Hematopoietic multipotent progenitor cell treated with erythropoietin and hydrocortisone succinate and interleukin-3 and kit ligand, for 17 days (in vitro differentiated cells): ENCODE results near the gene TAP2.
"Not testable (repeated sequence)": the region's sequence is repeated elsewhere in the genome, so short reads cannot be mapped to it uniquely, and the experiment has no call there.

ENCODE experiments used
- DNase-seq: peaks from one replicate; pipeline ENCODE4 v3.0.0-alpha.2; 2015; ENCODE audit warnings: low spot score

Gene TAP2

DNA sequence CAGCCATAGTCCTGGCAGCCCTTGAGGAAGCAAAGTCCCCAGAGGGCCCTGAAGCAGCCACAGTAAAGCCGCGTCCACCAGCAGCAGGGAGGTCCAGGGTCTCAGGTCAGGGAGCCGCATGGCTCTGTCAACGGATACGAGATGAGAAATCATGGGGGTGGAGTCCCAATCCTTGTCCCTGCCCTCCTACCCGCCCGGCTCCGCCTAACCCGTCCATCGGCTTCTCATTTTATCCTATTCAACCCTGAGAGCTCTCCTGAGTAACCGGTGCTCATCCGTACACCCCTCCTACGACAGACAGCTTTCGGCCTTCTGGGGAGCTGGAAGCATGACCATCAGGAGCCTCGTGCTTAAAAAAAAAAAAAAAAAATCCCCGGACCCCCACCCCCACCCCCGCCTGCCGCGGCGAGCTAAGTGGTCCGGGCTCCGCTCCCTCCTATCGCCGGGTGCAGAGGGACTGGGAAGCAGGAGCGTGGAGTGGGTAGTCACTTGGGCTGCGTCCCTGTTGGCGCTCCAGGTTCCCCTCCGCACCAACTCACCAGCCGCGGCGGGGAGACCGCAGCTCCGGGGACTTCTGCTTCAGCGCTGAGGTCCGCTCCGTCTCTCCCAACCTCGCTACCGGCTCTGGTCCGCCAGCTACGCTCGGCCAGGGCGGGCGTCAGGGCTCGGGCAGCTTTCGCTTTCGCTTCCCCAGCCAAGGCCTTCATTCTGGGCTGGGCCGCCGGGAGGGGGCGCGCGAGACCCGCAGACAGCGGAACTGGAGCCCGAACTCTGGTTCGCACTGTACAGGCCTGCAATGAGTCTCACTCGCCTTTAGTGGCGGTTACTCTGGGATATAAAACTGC, at the start of gene TAP2:
TSS of gene TAP2 (minus strand) at position 626 of the 845 bp plus-strand sequence. CDS start at position 120, 506 bp downstream.
- DNase-seq = peak; percentile 94

DNA sequence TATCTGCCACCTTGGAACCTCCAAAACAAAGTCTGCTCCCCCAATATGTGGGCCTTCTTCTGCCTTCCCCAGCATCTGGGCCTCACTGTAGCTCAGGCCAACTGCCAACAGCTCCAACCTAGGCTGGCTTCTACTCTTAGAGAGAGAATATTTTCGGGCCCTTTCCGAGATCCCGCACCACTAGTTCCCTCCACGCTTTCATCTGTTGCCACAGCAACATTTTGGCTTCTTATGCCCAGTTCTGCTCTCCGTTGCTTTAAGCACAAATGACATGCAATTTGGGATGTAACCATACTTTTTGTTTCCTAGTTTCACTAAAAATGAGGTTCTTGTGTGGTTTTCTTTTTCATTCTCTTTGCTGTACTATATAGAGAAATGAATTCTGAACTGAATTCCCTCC, 49.1 kb upstream of the TAP2 start:
- no peak for DNase-seq

DNA sequence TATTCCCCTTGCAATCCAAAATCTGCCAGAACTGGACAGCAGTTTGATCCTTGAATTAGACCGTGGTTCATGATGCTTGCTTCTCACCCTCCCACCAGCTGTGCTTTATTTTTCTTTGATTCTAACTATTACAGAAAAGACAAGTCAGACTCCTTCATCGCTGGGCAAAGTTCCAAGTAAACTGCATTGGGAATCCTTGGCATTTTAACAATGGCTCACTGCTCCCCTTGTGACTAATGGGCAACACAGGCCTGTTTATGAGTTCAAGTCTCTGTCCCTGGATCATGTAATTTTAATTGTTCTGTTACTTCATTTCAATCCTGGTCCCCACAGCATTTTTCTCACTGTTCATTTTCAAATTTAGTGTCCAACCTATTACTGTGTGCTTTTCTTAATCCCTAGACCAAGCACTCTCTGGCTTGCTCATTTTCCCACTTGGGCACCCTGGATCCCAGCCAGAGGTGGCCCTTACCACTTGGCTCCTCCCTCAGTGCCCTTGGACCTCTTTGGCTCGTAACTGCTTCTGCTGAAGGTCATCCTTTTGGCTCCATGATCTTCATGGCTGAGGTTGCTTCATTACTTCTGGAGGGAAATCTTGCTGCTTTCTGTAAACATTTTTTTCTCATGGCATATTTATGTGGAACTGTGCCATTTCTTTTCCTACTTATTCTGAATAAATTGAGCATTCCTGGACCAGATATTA, 48.3 kb upstream of the TAP2 start:
- no peak for DNase-seq

DNA sequence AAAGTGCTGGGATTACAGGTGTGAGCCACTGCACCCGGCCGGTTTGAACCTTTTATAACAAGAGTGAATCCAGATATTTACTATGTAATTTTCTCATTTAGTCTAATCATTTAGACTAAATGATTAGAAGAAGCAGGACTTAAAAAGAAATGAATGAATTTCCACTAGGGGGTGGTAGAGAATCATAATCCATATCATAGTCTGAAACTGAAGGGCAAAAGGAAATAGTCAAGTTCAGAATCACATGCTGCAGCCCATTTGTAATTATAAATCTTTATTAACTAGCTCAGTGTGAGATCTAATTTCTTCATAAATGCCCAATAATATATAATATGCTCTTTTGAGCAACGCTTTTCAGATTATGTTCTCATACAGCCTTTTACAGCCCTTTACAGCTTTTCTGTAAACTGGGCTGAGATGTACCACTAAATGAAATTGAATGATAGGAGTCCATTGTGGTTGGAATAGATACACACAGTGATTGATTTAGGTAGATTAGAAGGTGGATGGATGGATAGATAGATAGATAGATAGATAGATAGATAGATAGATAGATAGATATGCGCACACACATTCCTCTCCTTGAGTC, 47.3 kb upstream of the TAP2 start:
- peak; percentile 81 for DNase-seq

DNA sequence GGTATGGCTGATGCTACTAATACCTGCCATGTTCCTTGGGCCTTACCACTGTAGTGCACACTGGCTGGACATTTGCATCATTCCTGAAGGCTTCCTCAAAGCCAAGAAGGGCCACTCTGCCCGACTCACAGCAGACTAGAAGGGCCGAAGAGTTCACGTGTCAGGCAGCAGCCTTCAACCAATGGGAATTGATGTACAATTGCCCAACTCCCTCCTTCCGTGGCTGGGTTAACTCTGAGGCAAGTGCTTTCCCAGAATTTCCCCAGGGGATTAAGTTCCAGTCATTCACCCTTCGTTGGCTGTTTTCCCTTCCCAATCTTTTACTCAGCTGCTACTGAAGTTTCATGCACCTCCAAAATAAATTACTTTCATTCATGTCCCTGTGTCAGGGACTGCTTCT, 45.2 kb upstream of the TAP2 start:
- DNase-seq = no peak

DNA sequence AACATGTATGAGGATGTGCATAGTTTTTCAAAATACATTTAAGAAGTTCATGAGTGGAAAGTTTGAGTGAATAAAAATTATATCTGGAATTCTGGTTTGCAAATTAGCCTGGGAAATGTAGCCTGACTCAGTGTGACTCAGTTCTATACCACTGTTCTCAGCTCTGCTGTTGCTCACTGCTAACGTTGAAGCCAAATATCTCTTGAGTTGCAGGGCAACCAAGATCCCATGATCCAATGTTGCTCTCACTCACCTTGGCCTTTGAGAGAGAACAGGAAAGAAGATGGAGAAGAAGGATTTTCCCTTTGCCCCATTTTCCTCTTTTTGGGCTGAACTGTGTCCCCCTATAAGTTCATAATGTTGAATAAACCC, 44.3 kb upstream of the TAP2 start:
- no peak for DNase-seq

DNA sequence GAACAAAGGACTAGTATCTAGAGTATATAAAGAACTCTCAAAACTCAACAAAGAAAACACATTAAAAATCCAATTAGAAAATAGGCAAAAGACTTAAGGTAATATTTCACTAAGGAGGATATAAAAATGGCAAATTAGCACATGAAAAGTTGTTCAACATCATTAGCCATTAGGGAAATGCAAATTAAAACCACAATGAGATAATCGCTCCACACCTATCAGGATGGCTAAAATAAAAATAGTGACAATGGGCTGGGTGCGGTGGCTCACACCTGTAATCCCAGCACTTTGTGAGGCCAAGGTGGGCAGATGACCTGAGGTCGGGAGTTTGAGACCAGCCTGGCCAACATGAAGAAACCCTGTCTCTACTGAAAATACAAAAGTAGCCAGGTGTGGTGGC, 42.4 kb upstream of the TAP2 start:
- DNase-seq = not testable (repeated sequence)

DNA sequence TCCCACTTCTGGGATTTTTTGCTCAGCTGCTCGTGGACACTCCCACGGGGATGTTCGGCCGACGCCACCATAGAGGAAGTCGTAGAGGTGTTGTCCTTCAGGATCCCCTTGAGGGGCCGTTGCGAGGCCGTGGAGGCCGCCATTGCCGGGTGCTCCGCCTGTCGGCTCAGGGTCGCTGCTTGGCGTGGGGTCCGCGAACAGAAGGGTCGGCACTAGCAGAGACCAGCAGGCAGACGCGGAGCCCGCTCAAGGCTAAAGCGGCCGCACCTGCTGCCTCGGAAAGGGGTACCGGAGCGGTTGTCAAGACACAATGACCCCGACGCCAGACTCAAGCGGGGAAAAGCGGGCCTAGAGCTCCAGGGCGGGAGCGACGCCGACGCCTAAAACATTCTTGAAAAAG, 41.2 kb upstream of the TAP2 start:
- no peak for DNase-seq

DNA sequence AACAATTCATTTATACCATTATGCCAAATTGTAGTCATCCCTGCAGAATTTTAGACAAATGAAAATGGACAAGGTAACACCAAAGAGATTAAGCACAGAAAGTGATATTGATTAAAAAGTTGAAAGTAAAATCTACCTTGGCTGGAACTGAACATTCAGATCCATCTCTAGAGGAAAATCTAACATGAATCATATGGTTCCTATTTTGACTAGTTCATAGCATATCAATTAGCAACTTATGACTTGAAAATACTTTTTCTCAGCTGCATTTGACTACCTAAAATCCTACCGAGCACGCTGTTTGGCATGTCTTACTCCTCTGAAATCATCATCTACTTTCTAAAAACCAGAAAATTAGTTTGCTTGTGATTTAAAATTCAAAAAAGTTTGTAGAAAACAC, 38.1 kb upstream of the TAP2 start:
- DNase-seq = no peak

DNA sequence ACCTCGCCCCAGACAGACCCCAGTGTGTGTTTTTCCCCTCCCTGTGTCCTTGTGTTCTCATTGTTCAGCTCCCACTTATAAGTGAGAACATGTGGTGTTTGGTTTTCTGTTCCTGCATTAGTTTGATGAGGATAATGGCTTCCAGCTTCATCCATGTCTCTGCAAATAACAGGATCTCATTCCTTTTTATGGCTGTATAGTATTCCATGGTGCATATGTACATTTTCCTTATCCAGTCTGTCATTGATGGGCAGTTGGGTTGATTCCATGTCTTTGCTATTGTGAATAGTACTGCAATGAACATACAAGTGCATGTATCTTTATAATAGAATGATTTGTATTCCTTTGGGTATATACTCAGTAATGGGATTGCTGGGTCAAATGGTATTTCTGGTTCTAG, 35.4 kb upstream of the TAP2 start:
- not testable (repeated sequence) for DNase-seq

DNA sequence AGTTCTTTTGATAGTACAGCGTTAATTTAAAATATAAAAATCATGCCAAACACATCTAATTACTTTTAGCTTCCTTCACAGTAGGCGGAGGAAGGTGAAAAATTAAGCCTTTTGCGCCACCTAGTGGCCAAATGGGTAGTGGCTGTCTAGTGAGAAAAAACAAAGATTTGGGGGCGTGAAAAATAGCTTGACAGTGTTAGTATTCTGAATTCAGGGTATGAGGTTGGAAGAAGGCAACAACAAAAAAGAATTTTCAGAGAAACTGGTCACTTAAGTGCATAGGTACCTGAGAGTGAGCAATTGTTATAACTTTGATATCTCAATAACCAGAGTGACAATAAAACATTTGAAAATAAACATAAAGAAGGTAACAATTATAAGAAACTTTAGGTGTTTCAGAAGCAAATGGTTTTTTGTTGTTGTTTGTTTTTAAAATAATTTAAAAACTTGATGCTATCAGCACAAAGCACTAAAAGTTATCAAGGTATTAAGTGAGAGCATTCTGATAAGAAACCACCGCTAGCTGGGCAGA, 29.8 kb upstream of the TAP2 start:
- peak; percentile 92 for DNase-seq

DNA sequence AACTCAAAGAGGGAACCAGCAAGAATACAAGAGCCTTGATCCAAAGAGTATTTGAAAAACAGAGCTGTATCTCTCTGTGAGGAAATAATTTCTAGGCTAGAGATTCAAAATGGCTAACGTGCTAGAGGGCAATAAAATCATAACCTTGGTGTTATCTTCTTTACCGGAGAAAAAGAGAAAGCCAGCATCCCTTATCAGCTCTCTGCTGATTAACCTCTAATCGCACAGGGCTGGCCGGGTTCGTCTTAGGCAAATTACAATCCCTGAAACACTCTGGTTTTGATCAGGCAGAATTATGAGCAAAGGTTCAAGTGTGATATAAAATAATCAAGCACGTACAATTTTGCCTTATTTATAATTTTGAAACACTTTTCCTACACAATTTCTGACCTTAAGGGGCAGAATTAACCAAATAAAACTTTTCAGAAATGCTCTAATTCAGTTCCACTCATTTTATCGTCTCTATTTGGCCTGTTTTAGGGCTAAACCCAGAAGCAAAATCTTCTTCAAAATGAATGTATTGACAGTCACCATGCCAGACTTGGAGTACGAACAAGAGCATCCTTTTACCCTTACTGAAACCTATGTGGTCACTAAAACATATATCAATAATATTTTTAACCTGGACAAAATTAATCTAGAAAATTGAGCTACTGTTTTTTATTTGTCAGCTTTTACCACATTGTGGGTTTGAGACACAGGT, 29.2 kb upstream of the TAP2 start:
- no peak for DNase-seq

DNA sequence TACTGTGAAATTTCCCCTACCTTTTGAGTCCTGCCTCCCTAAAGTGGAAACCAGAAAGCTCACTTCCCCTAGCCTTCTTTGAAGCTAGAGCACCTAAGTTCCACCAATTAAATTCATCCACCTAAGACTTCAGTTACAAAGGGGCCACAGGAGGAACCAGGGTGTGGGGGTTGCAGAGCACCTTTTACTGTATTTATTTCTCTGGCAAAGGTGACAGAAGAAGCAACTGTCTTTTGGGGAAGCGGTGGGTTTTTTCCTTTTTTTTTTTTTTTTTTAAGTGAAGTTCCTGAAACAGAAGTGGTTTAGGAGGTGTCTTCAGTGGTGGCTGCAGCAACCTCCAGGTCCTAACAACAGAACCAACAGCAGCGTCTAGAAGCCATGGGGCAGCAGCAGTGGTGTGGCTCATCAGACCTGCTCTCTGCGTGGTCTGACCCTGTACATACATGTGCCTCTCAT, 28.5 kb upstream of the TAP2 start:
- DNase-seq = no peak

DNA sequence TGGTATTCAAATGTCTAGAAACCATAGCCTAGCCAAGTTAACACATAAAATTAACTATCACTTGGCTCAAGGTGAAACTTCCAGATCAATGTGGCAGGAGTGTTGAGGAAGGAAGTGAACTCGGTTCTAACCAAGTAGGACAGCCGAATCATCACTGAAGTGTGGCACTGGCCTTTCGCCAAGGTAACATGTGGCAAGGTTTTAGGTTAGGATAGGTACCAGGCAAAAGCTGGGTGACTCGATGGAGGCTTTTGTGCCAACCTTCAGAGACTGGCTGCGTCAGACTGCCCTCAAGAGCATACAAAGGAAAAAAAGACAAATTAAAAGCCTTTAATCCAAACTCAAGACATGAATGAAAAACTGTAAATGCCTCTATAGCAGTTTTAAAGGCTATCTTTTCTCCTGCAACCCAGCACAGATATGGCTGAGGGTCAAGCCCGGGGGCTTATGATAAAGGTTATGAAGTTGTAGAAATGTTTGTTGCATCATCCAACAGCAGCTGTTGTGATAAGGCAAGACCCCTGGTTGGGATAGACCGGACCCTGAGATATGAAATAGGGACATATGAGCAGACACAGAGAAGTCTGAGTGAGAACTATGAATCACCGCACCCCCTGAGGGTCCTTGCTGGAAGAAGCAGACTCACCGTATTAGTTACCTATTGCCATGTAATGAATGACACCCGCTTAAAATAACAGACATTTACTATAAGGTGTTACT, 27.3 kb upstream of the TAP2 start:
- DNase-seq = no peak

DNA sequence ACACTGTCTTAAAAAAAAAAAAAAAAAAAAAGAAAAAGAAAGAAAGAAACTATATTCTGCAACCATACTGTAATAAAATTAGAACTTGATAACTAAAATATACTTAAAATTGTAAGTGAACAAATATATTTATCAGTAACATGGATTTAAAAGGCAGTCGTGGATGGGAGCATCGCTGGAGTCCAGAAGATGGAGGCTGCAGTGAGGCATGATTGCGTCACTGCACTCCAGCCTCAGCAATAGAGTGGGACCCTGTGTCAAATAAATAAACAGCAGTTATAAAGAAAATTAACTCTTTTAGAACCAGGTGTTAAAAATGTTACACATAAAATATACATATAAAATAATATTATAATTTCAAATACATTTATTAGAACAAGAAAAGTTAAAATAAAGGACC, 24.2 kb upstream of the TAP2 start:
- no peak for DNase-seq

DNA sequence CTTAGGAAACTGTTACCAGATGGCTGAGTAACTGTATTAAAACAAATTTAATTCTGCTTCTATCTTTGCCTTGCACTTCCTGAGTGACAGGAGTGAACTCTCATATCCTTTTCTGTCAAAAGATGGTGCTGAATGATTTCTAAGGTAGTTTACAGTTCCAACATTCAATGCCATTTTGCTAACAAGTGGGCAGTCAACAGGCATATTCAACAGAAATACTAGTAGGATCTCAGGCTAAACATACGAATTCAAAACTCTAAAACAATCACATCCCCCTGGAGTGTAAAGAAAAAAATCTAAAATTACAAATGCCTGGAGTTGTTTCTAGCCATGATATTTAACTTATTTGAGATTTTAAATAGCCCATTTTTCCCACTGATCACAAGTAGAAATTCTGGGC, 22.1 kb upstream of the TAP2 start:
- DNase-seq = no peak

DNA sequence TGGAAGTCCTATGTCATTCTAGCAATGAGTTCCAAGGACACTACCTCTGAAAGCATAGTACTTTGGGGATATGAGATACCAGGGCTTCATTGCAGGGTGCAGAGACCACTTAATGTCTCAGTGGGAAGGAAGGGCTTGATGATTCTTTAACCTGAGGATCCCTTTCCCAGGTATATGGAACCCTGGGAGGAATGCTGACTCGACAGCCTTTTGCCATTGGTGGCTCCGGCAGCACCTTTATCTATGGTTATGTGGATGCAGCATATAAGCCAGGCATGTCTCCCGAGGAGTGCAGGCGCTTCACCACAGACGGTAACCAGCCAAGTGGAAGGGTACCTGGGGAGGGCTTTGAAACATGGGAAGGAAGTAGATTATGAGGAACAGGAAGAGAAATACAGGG, 19.7 kb upstream of the TAP2 start:
- no peak for DNase-seq

DNA sequence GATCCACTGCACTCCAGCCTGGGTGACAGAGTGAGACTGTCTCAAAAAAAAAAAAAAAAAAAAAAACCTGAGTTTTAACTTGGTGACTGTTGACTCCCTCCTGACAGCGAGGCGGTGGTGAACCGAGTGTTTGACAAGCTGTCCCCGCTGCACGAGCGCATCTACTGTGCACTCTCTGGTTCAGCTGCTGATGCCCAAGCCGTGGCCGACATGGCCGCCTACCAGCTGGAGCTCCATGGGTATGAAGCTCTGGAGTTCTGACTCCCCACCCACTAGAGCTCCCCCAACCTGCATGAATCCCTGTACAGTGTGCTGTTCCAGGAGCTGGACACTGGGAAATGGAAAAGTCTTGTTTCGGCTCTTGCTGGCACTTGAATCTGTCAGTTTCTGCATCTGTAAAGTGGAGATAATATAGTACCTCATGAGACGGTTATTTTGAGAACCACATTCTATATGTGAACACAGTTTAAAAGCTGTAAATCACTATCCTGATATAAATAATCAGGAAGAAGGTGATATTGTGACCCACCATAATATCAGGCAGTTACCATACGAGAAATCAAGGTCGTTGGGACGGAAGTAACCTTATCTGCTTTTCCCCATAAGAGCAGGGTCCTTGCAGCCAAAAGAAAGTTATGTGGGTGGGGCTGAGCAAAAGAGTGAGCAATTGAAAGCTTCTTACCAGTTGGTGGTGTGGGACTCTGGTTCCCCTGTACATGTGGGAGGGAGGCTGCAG, 18.8 kb upstream of the TAP2 start:
- no peak for DNase-seq

DNA sequence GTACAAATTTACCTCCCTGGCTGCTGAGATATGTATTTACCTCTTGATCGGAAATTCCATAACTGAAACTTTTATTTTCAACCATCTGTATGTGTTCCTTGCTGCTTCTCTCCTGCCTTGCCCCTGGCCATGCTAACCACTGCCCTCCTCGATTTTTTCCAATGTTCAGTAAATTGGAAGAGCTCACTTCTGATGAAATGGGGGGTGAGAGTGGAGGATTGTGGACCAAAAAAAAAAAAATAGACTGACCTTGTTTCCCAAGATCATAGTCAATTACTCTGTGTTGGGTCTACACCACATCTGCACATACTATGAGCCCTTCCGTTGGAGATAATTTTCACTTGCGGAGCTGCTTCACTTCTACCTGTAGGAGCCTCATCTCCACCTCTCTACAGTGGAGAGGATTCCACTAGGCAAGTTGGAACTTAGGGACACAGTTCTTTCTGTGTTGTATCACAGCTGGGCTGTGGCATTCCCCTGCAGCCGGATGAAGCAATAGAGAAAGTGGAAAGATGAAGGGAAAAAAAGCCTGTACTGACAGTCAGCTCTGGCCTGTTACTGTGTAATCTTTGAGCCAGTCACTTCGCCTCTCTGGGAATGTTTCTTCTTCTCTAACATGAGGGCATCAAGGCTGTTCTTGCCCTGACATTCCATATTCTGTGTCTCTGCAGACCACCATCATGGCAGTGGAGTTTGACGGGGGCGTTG, 17.1 kb upstream of the TAP2 start:
- no peak for DNase-seq
